Right forelimb (tissue), 1 donor: ENCODE data around the gene JAML.

Experiments used
- DNase-seq: peaks from one replicate; pipeline ENCODE4 v3.0.0-alpha.2; 2018

Gene JAML

GRCh38 chr11:118239509-118240205 is 14.8 kb upstream of the JAML start:
- DNase-seq, result no peak

GRCh38 chr11:118238929-118239328 is 14.1 kb upstream of the JAML start:
- DNase-seq, result no peak

- DNase-seq, result no peak
Observed at GRCh38 chr11:118238421-118238820, 13.6 kb upstream of the JAML start.

GRCh38 chr11:118236170-118236569 is 11.4 kb upstream of the JAML start:
- DNase-seq, result no peak

GRCh38 chr11:118234833-118235232 is 10.0 kb upstream of the JAML start:
- DNase-seq, result no peak

- DNase-seq, result no peak
Observed at GRCh38 chr11:118233850-118234249, 9.0 kb upstream of the JAML start.

- no peak for DNase-seq
Observed at GRCh38 chr11:118233377-118233776, 8.6 kb upstream of the JAML start.

GRCh38 chr11:118232659-118233058 is 7.8 kb upstream of the JAML start:
- no peak for DNase-seq

GRCh38 chr11:118231461-118231860 is 6.7 kb upstream of the JAML start:
- no peak for DNase-seq

- DNase-seq, result no peak
Observed at GRCh38 chr11:118230088-118230487, 5.3 kb upstream of the JAML start.

GRCh38 chr11:118229274-118229847 is 4.5 kb upstream of the JAML start:
- DNase-seq, result no peak

- DNase-seq, result no peak
Observed at GRCh38 chr11:118227865-118228785, 3.3 kb upstream of the JAML start.

GRCh38 chr11:118226781-118227180 is 2.0 kb upstream of the JAML start:
- no peak for DNase-seq

GRCh38 chr11:118226296-118226695 is 1.5 kb upstream of the JAML start:
- no peak for DNase-seq

GRCh38 chr11:118223992-118224391 is 819 bp downstream of the JAML start:
- DNase-seq, result no peak

- DNase-seq, result no peak
Observed at GRCh38 chr11:118223570-118223969, 1.2 kb downstream of the JAML start.

GRCh38 chr11:118222437-118222836 is 2.4 kb downstream of the JAML start:
- DNase-seq, result no peak

GRCh38 chr11:118221419-118221818 is 3.4 kb downstream of the JAML start:
- DNase-seq, result no peak

GRCh38 chr11:118219732-118220131 is 5.1 kb downstream of the JAML start:
- DNase-seq, result no peak

- no peak for DNase-seq
Observed at GRCh38 chr11:118219244-118219643, 5.6 kb downstream of the JAML start.

GRCh38 chr11:118217575-118217974 is 7.2 kb downstream of the JAML start:
- DNase-seq, result no peak

GRCh38 chr11:118216621-118217481 is 8.0 kb downstream of the JAML start:
- DNase-seq, result no peak

GRCh38 chr11:118215765-118216164 is 9.0 kb downstream of the JAML start:
- no peak for DNase-seq
